Esophagus muscularis mucosa (tissue), 4 donors: Measurements from ENCODE around the gene TBCEL. TPM values are rescaled to one million over a fixed set of nuclear protein-coding genes. Genes with fewer than 3 reads are reported as not detected.

Experiments
- DNase-seq: peaks from one replicate; pipeline ENCODE4 v3.0.0-alpha.2; 2017; ENCODE audit errors: extremely low spot score
- H3K27ac ChIP-seq, 4 donors: fragments of 200-600 bp; sonication (generic); replicated peaks in 1 of 4; 1 replicate in 3 of 4; 2 replicates in 1 of 4; pipeline ENCODE4 v1.5.1; 2016 to 2019; ENCODE audit warnings: mild to moderate bottlenecking in 1 of 4
- H3K27me3 ChIP-seq, 4 donors: fragments of 200-600 bp; sonication (generic); one replicate each; pipeline versions ENCODE4 v1.5.1 to v1.6.0; 2016 to 2019
- H3K36me3 ChIP-seq, 4 donors: fragments of 200-600 bp; sonication (generic); one replicate each; pipeline ENCODE4 v1.5.1; 2016 to 2019
- H3K4me1 ChIP-seq, 4 donors: fragments of 200-600 bp; sonication (generic); one replicate each; pipeline ENCODE4 v1.5.1; 2016 to 2019
- H3K4me3 ChIP-seq, 4 donors: fragments of 200-600 bp; sonication (generic); 1 replicate in 2 of 4; 2 replicates in 2 of 4; pipeline ENCODE4 v1.5.1; 2016 to 2019; ENCODE audit warnings: mild to moderate bottlenecking in 4 of 4, moderate library complexity in 1 of 4
- H3K9me3 ChIP-seq, 4 donors: fragments of 200-600 bp; sonication (generic); 1 replicate in 3 of 4; 2 replicates in 1 of 4; pipeline ENCODE4 v1.5.1; 2016 to 2019
- CTCF ChIP-seq, 3 experiments: fragments of 200-600 bp in 2 of 3; fragments of 450-650 bp in 1 of 3; sonication (generic) in 2 of 3; IDR thresholded peaks; one replicate each; pipeline ENCODE4 v1.5.1; 2017 to 2019; ENCODE audit warnings: antibody characterized with exemption in 3 of 3, mild to moderate bottlenecking in 2 of 3, moderate library complexity in 1 of 3
- EP300 ChIP-seq: sonication (generic); formaldehyde crosslinking; IDR thresholded peaks from one replicate; pipeline ENCODE4 v1.6.1; 2017; ENCODE audit warnings: antibody characterized with exemption
- POLR2A ChIP-seq: fragments of 450-650 bp; IDR thresholded peaks from one replicate; pipeline ENCODE4 v1.6.1; 2017; ENCODE audit warnings: antibody characterized with exemption, moderate library complexity, mild to moderate bottlenecking, low read depth
- POLR2AphosphoS5 ChIP-seq, 2 donors: sonication (generic); formaldehyde crosslinking; IDR thresholded peaks; one replicate each; pipeline ENCODE4 v1.6.1; 2017; ENCODE audit warnings: antibody characterized with exemption in 2 of 2
- WGBS: methylation state at CpG from one replicate; pipeline ENCODE4 v1.1.5; 2018; 5-methylcytosine and 5-hydroxymethylcytosine counted together
- intact Hi-C: fragments of 100-400 bp; cut with DNase I; formaldehyde crosslinking; loops from one replicate; pipeline ENCODE4 v1.15.1; 2023
- total RNA-seq, 4 donors: library from RNA; depleted of rRNA; stranded (reverse); fragments of >200 nt; gene quantifications; one replicate each; pipeline versions ENCODE4 v1.1.0 to v1.2.1, GENCODE V29; 2016

Gene TBCEL
- total RNA-seq, 4 donors from 2014 or later = 25.0 to 31.4 (median 27.9) TPM

- no peaks in the 10 kb centered on the region for H3K36me3 ChIP-seq
- intact Hi-C loops = no loop called here
- H3K27me3 ChIP-seq = no peaks in the 10 kb centered on the region
- DNase-seq = no peak
- WGBS = 92% methylated on average over 1 of the region's 1 CpG
- peaks cover 0 to 6% (median 0%) of the 10 kb centered on the region in 4 donors for H3K4me1 ChIP-seq
- no peaks in the 10 kb centered on the region for H3K9me3 ChIP-seq
- no peak overlapping the region for H3K4me3 ChIP-seq
- no peak overlapping the region for H3K27ac ChIP-seq
- TF ChIP-seq POLR2A (no peak), CTCF (IDR thresholded peaks at IDR 0.05) (no peak), EP300 (no peak), POLR2AphosphoS5 (IDR thresholded peaks at IDR 0.05) (no peak)
These were observed 71.7 kb downstream of the TBCEL start for GRCh38 chr11:121095561-121095960.

GRCh38 chr11:121099364-121099763 lies 75.5 kb downstream of the TBCEL start:
- H3K36me3 ChIP-seq = no peaks in the 10 kb centered on the region
- 81% methylated on average over 4 of the region's 4 CpGs for WGBS
- H3K4me3 ChIP-seq = no peak overlapping the region
- intact Hi-C loops = no loop called here
- no peaks in the 10 kb centered on the region for H3K27me3 ChIP-seq
- no peak for DNase-seq
- H3K27ac ChIP-seq = no peak overlapping the region
- no peaks in the 10 kb centered on the region for H3K9me3 ChIP-seq
- TF ChIP-seq POLR2AphosphoS5 (IDR thresholded peaks at IDR 0.05) (no peak), EP300 (no peak), POLR2A (no peak), CTCF (IDR thresholded peaks at IDR 0.05) (no peak)
- peaks cover 2 to 8% (median 3%) of the 10 kb centered on the region in 4 donors for H3K4me1 ChIP-seq

GRCh38 chr11:121099885-121100284 lies 76.0 kb downstream of the TBCEL start:
- 46% methylated on average over 4 of the region's 4 CpGs for WGBS
- H3K27ac ChIP-seq = no peak overlapping the region
- H3K4me1 ChIP-seq = peaks cover 5 to 14% (median 8%) of the 10 kb centered on the region in 4 donors
- TF ChIP-seq POLR2A (no peak), CTCF (IDR thresholded peaks at IDR 0.05) (no peak), POLR2AphosphoS5 (IDR thresholded peaks at IDR 0.05) (no peak), EP300 (no peak)
- H3K36me3 ChIP-seq = no peaks in the 10 kb centered on the region
- H3K27me3 ChIP-seq = no peaks in the 10 kb centered on the region
- DNase-seq = no peak
- H3K4me3 ChIP-seq = no peak overlapping the region
- no peaks in the 10 kb centered on the region for H3K9me3 ChIP-seq
- intact Hi-C loops = no loop called here

GRCh38 chr11:121100943-121101342 lies 77.0 kb downstream of the TBCEL start, which contains the start of gene TECTA:
TSS of gene TECTA (plus strand) at chr11:121101243. CDS start at chr11:121102666, 1,423 bp downstream.
- Histone ChIP-seq H3K9me3 (no peaks in the 10 kb centered on the region), H3K4me1 (peaks cover 8 to 24% (median 17%) of the 10 kb centered on the region in 4 donors), H3K4me3 (no peak within 1 kb of the TSS), H3K36me3 (no peaks in the 10 kb centered on the region), H3K27ac (no peak within 1 kb of the TSS), H3K27me3 (no peaks in the 10 kb centered on the region)
- DNase-seq = no peak
- 92% methylated on average over 2 of the region's 2 CpGs for WGBS
- intact Hi-C loops = no loop called here
- TF ChIP-seq EP300 (no peak), CTCF (IDR thresholded peaks at IDR 0.05) (no peak), POLR2AphosphoS5 (IDR thresholded peaks at IDR 0.05) (no peak), POLR2A (no peak)

- intact Hi-C loops = no loop called here
- no peak for TF ChIP-seq POLR2A
- no peak for TF ChIP-seq POLR2AphosphoS5 (IDR thresholded peaks at IDR 0.05)
- no peak for TF ChIP-seq CTCF (IDR thresholded peaks at IDR 0.05)
- TF ChIP-seq EP300 = no peak
- DNase-seq = no peak
- no peaks in the 10 kb centered on the region for H3K36me3 ChIP-seq
- 75% methylated on average over 8 of the region's 9 CpGs for WGBS
- H3K9me3 ChIP-seq = no peaks in the 10 kb centered on the region
- peaks cover 8 to 24% (median 17%) of the 10 kb centered on the region in 4 donors for H3K4me1 ChIP-seq
- no peaks in the 10 kb centered on the region for H3K27me3 ChIP-seq
- peak overlapping the region; percentile 18 to 60 (median 26) for H3K27ac ChIP-seq
- no peak overlapping the region for H3K4me3 ChIP-seq
These were observed 80.4 kb downstream of the TBCEL start for GRCh38 chr11:121104312-121104762.
